GM21526 (cell line): ENCODE results near the gene GLRA1.
"Not testable (repeated sequence)": the region's sequence is repeated elsewhere in the genome, so short reads cannot be mapped to it uniquely, and the experiment has no call there.

ENCODE experiments used
- ATAC-seq: cut with Tn5 transposase; IDR thresholded peaks from one replicate; pipeline ENCODE4 v1.9.1; 2021; ENCODE audit warnings: moderate library complexity; ENCODE audit not compliant: unreplicated experiment, low FRiP score

The GLRA1 gene

DNA sequence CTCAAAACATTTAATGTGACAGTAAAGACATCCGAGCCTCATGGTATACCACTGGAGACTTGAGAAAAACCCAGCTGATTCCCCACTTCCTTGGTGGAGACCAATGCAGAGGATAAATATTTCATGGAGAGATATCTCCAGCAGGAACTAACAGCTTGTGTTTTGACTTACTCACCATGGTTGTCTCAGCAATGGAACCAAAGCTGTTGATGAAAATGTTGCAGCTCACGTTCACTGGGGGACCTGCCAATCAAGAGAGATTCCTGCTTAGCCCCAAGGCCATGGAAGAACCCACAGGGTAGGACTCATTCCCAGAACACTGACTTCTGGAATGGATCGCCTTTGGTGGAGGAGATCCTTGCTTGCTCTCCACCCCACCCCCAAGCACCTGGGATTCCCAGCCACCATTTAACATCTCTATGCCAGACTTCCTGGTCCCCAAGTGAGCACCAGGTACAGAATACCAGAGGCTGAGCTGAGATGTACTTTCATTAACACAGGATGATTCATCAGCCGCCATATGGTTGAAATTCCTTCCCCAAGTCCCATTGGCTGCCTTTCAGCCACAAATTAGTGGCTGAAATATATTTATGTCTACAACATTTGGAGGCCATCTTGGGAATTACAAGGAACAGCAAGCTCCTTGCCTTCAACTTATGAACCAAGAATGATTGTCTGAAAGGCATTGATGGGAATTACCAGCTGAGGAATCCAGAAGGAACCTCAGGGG lies 37.9 kb downstream of the GLRA1 start:
- no peak for ATAC-seq

GRCh38 chr5:151885138-151885908 lies 39.3 kb downstream of the GLRA1 start:
- no peak for ATAC-seq

DNA sequence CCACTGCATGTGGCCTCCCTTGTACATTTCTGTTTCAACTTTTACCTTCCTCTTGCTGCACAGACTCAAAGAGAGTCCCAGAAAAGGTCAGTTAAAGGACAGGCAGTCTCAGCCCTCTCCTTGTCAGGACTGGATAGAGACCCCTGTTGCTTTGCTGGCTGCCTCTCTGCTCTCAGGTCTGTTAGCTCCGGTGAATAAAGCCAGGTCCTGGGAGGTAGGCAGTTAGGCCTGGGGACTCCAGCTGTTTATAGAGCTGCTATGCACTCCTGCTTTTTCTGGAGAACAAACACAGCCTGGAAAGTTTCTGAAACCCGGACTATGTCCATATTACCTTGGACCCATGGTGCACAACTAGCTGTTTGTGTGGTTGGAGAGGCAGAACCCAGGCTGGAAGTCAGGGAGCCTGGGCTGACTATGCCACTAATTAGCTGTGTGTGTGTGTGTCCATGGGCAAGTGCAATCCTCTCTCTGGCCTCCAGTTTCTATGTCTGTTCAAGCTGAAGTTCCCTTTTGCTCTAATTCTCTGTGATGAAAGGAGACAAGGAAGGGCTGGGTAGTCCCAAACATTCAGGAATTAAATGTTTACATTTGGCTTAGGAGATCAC lies 42.9 kb downstream of the GLRA1 start:
- ATAC-seq = no peak

- no peak for ATAC-seq
These were observed 44.3 kb downstream of the GLRA1 start for GRCh38 chr5:151880324-151880723.

DNA sequence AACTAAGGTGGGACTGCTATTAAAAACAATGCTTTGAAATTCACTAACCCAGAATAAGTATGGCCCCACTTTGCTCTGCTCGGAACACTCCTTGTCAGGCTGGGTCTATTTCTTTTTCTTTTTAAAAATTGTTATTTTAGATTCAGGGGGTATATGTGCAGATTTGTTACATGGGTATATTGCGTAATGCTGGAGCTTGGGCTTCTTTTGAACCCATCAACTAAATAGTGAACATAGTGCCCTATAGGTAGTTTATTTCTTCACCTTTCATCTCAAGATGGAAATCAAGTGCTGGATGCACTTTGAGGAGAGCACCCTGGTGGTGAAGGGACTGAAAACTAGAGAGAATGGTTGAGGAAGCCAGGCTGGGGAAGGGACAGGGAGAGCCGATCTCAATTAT lies 51.0 kb downstream of the GLRA1 start:
- ATAC-seq = no peak

DNA sequence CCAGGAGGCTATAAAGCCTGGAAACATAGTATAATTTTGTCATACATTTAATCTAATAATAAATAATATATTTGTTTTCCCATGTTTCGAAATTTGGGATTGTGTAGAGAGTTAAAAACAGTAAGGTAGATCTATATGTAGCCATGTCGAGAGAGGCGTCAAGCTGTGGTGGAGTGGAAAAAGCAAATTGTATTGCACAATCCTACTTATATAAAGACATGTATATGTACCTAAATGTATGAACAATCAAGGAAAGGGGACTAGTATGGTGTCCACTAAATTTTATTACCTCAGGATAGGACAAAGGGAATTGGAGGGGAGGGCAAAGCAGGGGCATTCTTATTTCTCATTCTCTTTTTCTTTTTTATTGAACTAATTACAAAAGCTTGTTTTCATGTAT lies 52.0 kb downstream of the GLRA1 start:
- no peak for ATAC-seq

GRCh38 chr5:151870820-151871219 lies 53.8 kb downstream of the GLRA1 start:
- ATAC-seq = no peak

DNA sequence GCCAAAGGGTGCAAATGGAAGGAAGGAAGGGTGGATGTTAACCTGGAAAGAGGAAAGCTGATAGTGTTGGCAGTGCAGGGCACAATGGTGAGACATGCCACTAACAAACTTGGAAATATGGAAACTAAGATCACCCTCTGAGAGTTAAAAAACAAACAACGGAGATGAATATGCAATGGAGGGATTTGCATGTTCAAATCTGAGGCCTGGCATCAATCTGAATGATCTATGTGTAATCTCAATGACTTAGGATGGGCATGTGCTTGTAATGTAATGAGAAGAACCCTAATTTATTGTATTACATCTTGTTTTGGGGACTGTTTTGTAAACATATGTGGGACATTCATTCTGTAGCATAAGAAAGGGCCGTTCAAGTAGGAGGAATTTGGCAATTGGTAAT lies 54.4 kb downstream of the GLRA1 start:
- ATAC-seq = no peak

- no peak for ATAC-seq
These were observed 54.8 kb downstream of the GLRA1 start for GRCh38 chr5:151869843-151870242.

GRCh38 chr5:151868451-151868850 lies 56.2 kb downstream of the GLRA1 start:
- no peak for ATAC-seq

GRCh38 chr5:151864061-151864748 lies 60.4 kb downstream of the GLRA1 start:
- no peak for ATAC-seq

DNA sequence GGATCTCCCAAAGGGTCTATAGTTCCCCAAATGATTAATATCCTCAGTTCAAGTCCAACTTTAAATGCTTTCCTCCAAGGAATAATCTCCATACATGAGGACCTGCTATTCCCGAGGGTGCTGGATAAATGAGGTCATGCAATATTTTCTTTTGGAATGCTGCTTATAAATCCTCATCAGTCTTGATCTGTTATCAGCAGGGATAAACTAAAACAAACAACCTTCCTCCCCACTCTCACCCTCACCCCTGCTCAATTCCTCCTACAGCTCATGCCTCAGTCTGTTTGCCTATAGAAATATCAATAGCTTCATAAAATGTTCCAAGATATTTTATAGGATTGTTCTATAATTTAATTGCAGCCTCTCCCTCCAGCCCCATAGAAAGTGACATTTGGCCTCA lies 61.1 kb downstream of the GLRA1 start:
- no peak for ATAC-seq

DNA sequence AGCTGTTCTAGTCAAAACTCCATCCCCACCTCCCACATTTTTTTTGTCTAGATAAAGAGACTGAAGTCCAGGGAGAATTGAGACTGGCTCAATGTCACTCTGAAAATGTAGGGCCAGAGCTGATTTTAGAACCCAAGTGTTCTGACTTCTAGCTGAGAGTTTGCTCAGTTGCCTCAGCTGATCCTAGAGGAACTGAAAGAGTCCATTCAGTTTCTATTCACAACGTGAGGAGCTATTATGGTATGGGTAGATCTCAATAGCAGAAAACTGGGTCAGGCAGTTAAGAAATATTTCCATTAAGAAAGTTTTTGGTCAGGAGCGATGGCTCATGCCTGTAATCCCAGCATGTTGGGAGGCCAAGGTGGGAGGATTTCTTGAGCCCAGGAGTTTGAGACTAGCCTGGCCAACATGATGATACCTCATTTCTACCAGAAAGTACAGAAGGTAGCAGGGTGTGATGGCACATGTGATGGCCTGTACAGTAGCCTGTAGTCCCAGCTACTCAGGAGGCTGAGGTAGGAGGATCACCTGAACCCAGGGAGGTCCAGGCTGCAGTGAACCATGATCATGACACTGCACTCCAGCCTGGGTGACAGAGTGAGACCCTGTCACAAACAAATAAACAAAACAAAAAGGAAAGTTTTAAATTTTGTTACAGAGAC lies 61.7 kb downstream of the GLRA1 start:
- ATAC-seq = no peak

DNA sequence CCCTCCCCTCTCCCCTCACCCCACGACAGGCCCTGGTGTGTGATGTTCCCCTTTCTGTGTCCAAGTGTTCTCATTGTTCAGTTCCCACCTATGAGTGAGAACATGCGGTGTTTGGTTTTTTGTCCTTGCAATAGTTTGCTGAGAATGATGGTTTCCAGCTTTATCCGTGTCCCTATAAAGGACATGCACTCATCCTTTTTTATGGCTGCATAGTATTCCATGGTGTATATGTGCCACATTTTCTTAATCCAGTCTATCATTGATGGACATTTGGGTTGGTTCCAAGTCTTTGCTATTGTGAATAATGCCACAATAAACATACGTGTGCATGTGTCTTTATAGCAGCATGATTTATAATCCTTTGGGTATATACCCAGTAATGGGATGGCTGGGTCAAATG lies 63.8 kb downstream of the GLRA1 start:
- not testable (repeated sequence) for ATAC-seq

GRCh38 chr5:151856861-151857260 lies 67.8 kb downstream of the GLRA1 start:
- ATAC-seq = no peak

DNA sequence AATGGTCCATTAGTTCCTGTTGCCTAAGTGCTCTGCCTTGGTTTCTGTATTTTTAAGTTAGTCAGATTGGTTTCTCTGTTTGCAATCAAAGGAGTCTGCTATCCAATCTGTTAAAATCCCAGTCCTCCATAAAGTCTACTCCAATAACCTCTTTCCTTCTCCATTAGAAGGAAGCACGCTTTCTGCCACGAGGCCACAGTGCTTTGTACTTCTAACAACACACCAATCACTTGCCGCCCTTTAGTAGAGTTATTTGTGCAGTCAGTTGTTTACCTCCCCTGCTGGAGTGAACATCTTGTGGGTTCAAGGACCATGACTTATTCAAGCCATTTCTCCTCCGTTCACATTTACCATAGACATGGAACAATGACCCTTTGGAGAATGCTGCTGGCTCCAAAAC lies 69.0 kb downstream of the GLRA1 start:
- ATAC-seq = no peak

GRCh38 chr5:151847871-151848270 lies 76.8 kb downstream of the GLRA1 start:
- no peak for ATAC-seq

DNA sequence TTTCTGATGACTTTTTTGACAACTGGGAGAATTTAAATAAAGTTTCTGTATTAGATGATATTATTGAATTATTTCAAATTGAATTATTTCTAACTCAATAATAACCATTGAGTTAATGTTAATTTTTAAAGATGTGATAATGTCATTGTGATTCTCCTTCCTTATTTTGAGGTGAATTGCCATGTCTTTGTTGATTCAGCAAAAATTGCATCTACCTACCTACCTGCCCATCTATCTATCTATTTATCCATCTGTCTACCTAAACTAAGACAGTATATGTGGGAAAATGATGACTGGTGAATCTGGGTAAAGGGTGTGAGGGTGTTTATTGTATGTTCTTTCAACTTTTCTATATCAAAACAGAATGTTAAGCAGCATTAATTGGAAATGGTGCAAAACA lies 77.9 kb downstream of the GLRA1 start:
- ATAC-seq = no peak

DNA sequence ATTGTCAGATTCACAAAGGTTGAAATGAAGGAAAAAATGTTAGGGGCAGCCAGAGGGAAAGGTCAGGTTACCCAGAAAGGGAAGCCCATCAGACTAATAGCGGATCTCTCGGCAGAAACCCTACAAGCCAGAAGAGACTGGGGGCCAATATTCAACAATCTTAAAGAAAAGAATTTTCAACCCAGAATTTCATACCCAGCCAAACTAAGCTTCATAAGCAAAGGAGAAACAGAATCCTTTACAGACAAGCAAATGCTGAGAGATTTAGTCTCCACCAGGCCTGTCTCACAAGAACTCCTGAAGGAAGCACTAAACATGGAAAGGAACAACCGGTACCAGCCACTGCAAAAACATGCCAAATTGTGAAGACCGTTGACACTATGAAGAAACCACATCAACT lies 91.8 kb downstream of the GLRA1 start:
- ATAC-seq = not testable (repeated sequence)

DNA sequence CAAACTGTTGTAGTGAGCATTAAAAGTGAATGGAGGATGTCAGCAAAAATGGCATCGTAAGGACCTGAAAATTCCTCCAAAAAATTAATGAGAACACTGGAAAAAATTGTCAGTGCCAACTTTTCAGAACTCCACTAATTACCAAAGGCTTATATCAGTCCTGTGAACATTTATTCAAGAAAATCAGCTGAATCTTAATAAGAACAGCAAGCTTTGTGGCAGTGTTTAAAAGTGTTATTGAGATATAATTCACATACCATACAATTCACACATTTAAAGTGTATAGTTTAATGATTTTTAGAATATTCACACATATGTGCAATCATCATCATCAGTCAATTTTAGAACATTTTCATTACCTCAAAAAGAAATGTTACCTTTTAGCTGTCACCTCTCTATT lies 95.3 kb downstream of the GLRA1 start:
- no peak for ATAC-seq

DNA sequence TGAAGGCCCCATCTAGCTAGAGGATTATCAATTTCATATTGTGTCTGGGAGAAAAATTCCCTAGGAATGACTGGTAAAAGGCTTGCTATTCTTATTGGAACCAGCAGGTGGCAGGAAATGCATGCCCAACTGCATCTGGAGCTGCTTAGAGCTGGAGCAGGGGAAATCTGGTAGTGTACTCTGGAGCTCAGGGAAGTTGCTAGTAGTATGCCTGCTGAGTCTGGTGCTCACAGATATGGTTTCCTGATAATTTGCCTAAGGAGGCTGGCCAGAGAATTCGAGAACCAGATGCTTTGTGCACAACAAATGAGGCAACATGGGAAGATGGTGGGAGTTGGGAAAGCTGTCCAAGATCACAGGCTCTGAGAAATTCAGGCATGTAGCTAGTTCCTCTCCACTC lies 99.2 kb downstream of the GLRA1 start:
- peak; percentile 64 for ATAC-seq
